GM18868 (cell line): Measurements from ENCODE around the gene SNRPD2.
"Not testable (repeated sequence)": the region's sequence is repeated elsewhere in the genome, so short reads cannot be mapped to it uniquely, and the experiment has no call there.

Experiments used
- ATAC-seq: cut with Tn5 transposase; IDR thresholded peaks from one replicate; pipeline ENCODE4 v1.9.1; 2021; ENCODE audit warnings: mild to moderate bottlenecking, moderate library complexity; ENCODE audit not compliant: unreplicated experiment

The SNRPD2 gene

GRCh38 chr19:45691516-45692186 lies at the start of gene SNRPD2:
SNRPD2 (minus strand) TSS chr19:45691953; CDS start chr19:45691888, 65 bp downstream.
- peak; percentile 58 for ATAC-seq

- no peak for ATAC-seq
Observed at GRCh38 chr19:45739498-45740439, 48.0 kb upstream of the SNRPD2 start.

GRCh38 chr19:45733160-45733810 lies 41.5 kb upstream of the SNRPD2 start, which contains the start of gene MEIOSIN:
MEIOSIN (plus strand) TSS chr19:45733439; CDS start chr19:45735377, 1,938 bp downstream.
- no peak for ATAC-seq

- peak; percentile 90 for ATAC-seq
Observed at GRCh38 chr19:45730368-45731288, 38.9 kb upstream of the SNRPD2 start, which contains the start of gene FBXO46. FBXO46 (minus strand) TSS chr19:45730896; CDS start chr19:45713495, 17,401 bp downstream.

- ATAC-seq, result no peak
Observed at GRCh38 chr19:45729800-45730290, 38.1 kb upstream of the SNRPD2 start.

GRCh38 chr19:45728683-45729082 lies 36.9 kb upstream of the SNRPD2 start:
- not testable (repeated sequence) for ATAC-seq

GRCh38 chr19:45720065-45720464 lies 28.3 kb upstream of the SNRPD2 start:
- ATAC-seq, result not testable (repeated sequence)

- no peak for ATAC-seq
Observed at GRCh38 chr19:45717983-45718650, 26.4 kb upstream of the SNRPD2 start.

- ATAC-seq, result peak; percentile 94
Observed at GRCh38 chr19:45717131-45717982, 25.6 kb upstream of the SNRPD2 start.

- ATAC-seq, result no peak
Observed at GRCh38 chr19:45716359-45717130, 24.8 kb upstream of the SNRPD2 start.

GRCh38 chr19:45715139-45715538 lies 23.4 kb upstream of the SNRPD2 start:
- ATAC-seq, result no peak

GRCh38 chr19:45713141-45713540 lies 21.4 kb upstream of the SNRPD2 start:
- ATAC-seq, result no peak

GRCh38 chr19:45712699-45713067 lies 20.9 kb upstream of the SNRPD2 start:
- ATAC-seq, result no peak

GRCh38 chr19:45711851-45712698 lies 20.3 kb upstream of the SNRPD2 start:
- no peak for ATAC-seq

GRCh38 chr19:45710356-45711130 lies 18.8 kb upstream of the SNRPD2 start:
- no peak for ATAC-seq
